Cardiac muscle cell (in vitro differentiated cells and primary cell): ENCODE data around the gene DPEP1. TPM values are rescaled to one million over a fixed set of nuclear protein-coding genes. Genes with fewer than 3 reads are reported as not detected.

Source experiments
- DNase-seq, 2 donors: peaks; one replicate each; pipeline versions ENCODE4 v3.0.0 to v3.0.0-alpha.2; 2010 to 2017; ENCODE audit warnings: low read depth in 1 of 2, low spot score in 1 of 2
- H3K27ac ChIP-seq: fragments of 200-600 bp; sonication (generic); 2 replicates; pipeline ENCODE4 v1.5.1; 2016
- H3K27me3 ChIP-seq: fragments of 200-600 bp; sonication (generic); 2 replicates; pipeline ENCODE4 v1.6.0; 2016; ENCODE audit warnings: control low read depth
- H3K36me3 ChIP-seq: fragments of 200-600 bp; sonication (generic); 2 replicates; pipeline ENCODE4 v1.5.1; 2016; ENCODE audit warnings: control low read depth
- H3K4me1 ChIP-seq: fragments of 200-600 bp; sonication (generic); 2 replicates; pipeline ENCODE4 v1.8.1; 2017; ENCODE audit warnings: low read depth, mild to moderate bottlenecking, mixed run types
- H3K4me3 ChIP-seq: fragments of 200-600 bp; sonication (generic); 2 replicates; pipeline ENCODE4 v1.5.1; 2016; ENCODE audit warnings: mild to moderate bottlenecking
- H3K9me3 ChIP-seq: fragments of 200-600 bp; sonication (generic); 2 replicates; pipeline ENCODE4 v1.5.1; 2017; ENCODE audit warnings: low read depth, mild to moderate bottlenecking, control low read depth
- CTCF ChIP-seq: IDR thresholded peaks from 2 replicates; pipeline ENCODE4 v1.5.1; 2012; ENCODE audit warnings: low read depth, mild to moderate bottlenecking, low read length
- polyA plus RNA-seq: library from polyadenylated mRNA; unstranded; fragments of >200 nt; fragmentation: Nextera tagmentation; extraction: Ambion mirVana; gene quantifications from 2 replicates; pipeline ENCODE4 v1.2.1, GENCODE V29; 2016
- total RNA-seq: library from RNA; depleted of rRNA; stranded (reverse); fragments of >200 nt; gene quantifications from 2 replicates; pipeline ENCODE4 v1.2.3, GENCODE V29; 2016

Gene DPEP1
- total and polyA plus RNA-seq, 2 experiments from 2014 or later, result 2.1 to 2.2 TPM

GRCh38 chr16:89655062-89655643 is 41.7 kb downstream of the DPEP1 start:
- Histone ChIP-seq H3K4me1 (peaks cover 4% of the 10 kb centered on the region), H3K36me3 (peaks cover 2% of the 10 kb centered on the region), H3K27ac (no peak overlapping the region), H3K4me3 (no peak overlapping the region), H3K9me3 (no peaks in the 10 kb centered on the region), H3K27me3 (no peaks in the 10 kb centered on the region)
- no peak for TF ChIP-seq CTCF
- DNase-seq, result no peak

- Histone ChIP-seq H3K4me3 (peak overlapping the region; percentile 90), H3K27me3 (no peaks in the 10 kb centered on the region), H3K36me3 (peaks cover 2% of the 10 kb centered on the region), H3K27ac (no peak overlapping the region), H3K9me3 (no peaks in the 10 kb centered on the region), H3K4me1 (peaks cover 4% of the 10 kb centered on the region)
- DNase-seq, result no peak
- no peak for TF ChIP-seq CTCF
Observed at GRCh38 chr16:89656435-89657121, 43.1 kb downstream of the DPEP1 start.

- Histone ChIP-seq H3K27ac (peak within 1 kb of the TSS; percentile 24), H3K4me1 (peaks cover 4% of the 10 kb centered on the region), H3K27me3 (no peaks in the 10 kb centered on the region), H3K36me3 (peaks cover 3% of the 10 kb centered on the region), H3K9me3 (no peaks in the 10 kb centered on the region), H3K4me3 (peak within 1 kb of the TSS; percentile 90)
- TF ChIP-seq CTCF, result no peak
- DNase-seq, result peak; percentile 89 to 93
Observed at GRCh38 chr16:89657442-89658220, 44.2 kb downstream of the DPEP1 start, which contains the start of the genes CHMP1A and SPATA33. TSS of gene CHMP1A (minus strand) at chr16:89657708. CDS start at chr16:89657588, 120 bp downstream. TSS of gene SPATA33 (plus strand) at chr16:89657836. CDS start at chr16:89657912, 76 bp downstream.

GRCh38 chr16:89658221-89658879 is 44.9 kb downstream of the DPEP1 start:
- Histone ChIP-seq H3K27ac (peak overlapping the region; percentile 0), H3K27me3 (no peaks in the 10 kb centered on the region), H3K4me1 (peaks cover 4% of the 10 kb centered on the region), H3K4me3 (peak overlapping the region; percentile 90), H3K9me3 (no peaks in the 10 kb centered on the region), H3K36me3 (peaks cover 3% of the 10 kb centered on the region)
- DNase-seq, result peak; percentile 11 to 48
- TF ChIP-seq CTCF, result no peak

- Histone ChIP-seq H3K9me3 (no peaks in the 10 kb centered on the region), H3K27me3 (no peaks in the 10 kb centered on the region), H3K36me3 (peaks cover 3% of the 10 kb centered on the region), H3K4me1 (peaks cover 4% of the 10 kb centered on the region), H3K4me3 (no peak overlapping the region), H3K27ac (no peak overlapping the region)
- DNase-seq, result peak in 1 of 2 donors; percentile 12
- no peak for TF ChIP-seq CTCF
Observed at GRCh38 chr16:89660146-89660545, 46.7 kb downstream of the DPEP1 start.
